ENCODE results near the gene HOXB9. TPM values are rescaled to one million over a fixed set of nuclear protein-coding genes. Genes with fewer than 3 reads are reported as not detected.
A peak's percentile ranks its signal among the peaks of the same experiment; 100 is the strongest.

HOXB9 gene
- total and polyA plus RNA-seq, 10 of the 15 experiments (the other 5 are each of a cell fraction or from before 2014, with no cell fraction given) = 0.01 to 0.49 (median 0.09) TPM; not detected in 5

DNA sequence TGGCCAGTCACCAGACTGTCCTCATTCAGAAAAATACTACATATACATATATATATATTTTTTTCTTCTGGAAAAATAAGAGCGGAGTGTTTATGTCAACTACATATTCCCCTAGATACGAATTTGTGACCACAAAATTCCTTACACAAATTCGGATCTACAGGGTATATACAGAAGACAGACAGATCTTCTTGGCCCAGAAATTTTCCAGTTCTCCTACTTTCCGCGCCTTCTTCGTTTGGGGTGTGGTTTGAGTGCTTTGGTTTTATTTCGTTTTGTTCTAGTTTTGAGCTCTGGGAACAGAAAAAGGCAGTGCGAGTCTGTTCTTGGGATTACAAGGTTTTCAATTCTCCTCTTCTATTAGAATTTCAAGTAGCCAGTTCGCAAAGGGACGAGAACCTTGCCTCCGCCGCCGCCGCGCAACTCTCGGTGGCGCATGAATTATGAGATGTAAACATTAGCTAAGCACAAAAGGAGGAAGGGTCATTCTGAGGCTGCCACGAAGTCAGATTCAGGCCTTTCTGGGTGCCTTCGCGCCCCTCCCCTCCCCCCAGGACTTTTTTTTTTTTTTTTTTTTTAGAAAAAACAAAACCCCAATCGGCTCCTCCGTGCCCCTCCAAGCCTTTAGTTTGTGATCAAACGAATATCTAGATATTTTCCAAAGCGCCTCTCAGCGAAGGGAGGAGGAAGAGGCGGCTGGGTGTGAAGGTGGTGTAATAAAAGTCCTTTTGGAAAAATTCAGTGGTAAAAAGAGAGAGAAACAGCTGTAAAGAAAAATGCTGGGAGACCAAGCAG is 46.2 kb downstream of the HOXB9 start:
- in situ Hi-C loops (cut with MboI) = no loop called here
- Histone ChIP-seq H3K4me1 (ENCODE audit: control insufficient read depth, insufficient read depth, low read length) (peaks cover 23% of the 10 kb centered on the region), H4K20me1 (ENCODE audit: control insufficient read depth, insufficient read depth) (no peaks in the 10 kb centered on the region), H3K4me3 (peak overlapping the region; percentile 32; the same call in 1 of the 2 replicates), H3K79me2 (ENCODE audit: control insufficient read depth, insufficient read depth, low read length) (peaks cover 7% of the 10 kb centered on the region), H3K9me3 (replicated peaks; ENCODE audit: control insufficient read depth, insufficient read depth, low read length) (no peaks in the 10 kb centered on the region), H3K36me3 (ENCODE audit: control insufficient read depth in 2 of 2, insufficient read depth in 2 of 2, low read length in 1 of 2) (no peaks in the 10 kb centered on the region), H2AFZ (ENCODE audit: control insufficient read depth, low read depth, low read length) (no peak overlapping the region), H3K27ac (ENCODE audit: control insufficient read depth, insufficient read depth) (no peak overlapping the region), H3K4me2 (ENCODE audit: control insufficient read depth, insufficient read depth) (no peak overlapping the region), H3K9ac (ENCODE audit: control insufficient read depth, insufficient read depth, low read length) (no peak overlapping the region), H3K27me3 (replicated peaks in 1 of 2; ENCODE audit: control insufficient read depth in 2 of 2, insufficient read depth in 2 of 2, low read length in 1 of 2) (no peaks in the 10 kb centered on the region)
- BruUV-seq (replicated peaks) = no TSS peak
- intact Hi-C loops (cut with micrococcal nuclease; ENCODE audit: unreplicated experiment) = no loop called here
- ChIA-PET RAD21 (ENCODE audit: unreplicated experiment) (interaction anchor here (0.6 to 1.2 kb wide), 2 partner anchors 83 to 243 kb away, joined by 3 read pairs; no protein-coding TSS in a partner anchor), POLR2A (interaction anchor here (0.6 to 0.7 kb wide), 3 partner anchors 98 to 485 kb away, joined by 3 to 5 read pairs (median 3); no protein-coding TSS in a partner anchor), SMC1A (ENCODE audit: uncharacterized antibody, unreplicated experiment) (interaction anchor here (0.6 to 1.1 kb wide), 4 partner anchors 69 to 635 kb away, joined by 3 to 8 read pairs (median 4); no protein-coding TSS in a partner anchor), CTCF (interaction anchor here (0.8 to 1.3 kb wide), 2 partner anchors 87 to 318 kb away, joined by 3 read pairs; no protein-coding TSS in a partner anchor)
- TF ChIP-seq ETV6 (conservative IDR thresholded peaks at IDR 0.05 in 1 of 2, IDR thresholded peaks at IDR 0.05 in 1 of 2; ENCODE audit: borderline replicate concordance in 1 of 2, low read depth in 1 of 2) (no peak), ZBTB40 (IDR thresholded peaks at IDR 0.05; ENCODE audit: borderline replicate concordance) (no peak), ZNF384 (IDR thresholded peaks at IDR 0.05; ENCODE audit: borderline replicate concordance, low read depth, low read length) (peak; percentile 52; the same call in 1 of the 2 replicates)
- TF ChIP-seq, protein P1, sequence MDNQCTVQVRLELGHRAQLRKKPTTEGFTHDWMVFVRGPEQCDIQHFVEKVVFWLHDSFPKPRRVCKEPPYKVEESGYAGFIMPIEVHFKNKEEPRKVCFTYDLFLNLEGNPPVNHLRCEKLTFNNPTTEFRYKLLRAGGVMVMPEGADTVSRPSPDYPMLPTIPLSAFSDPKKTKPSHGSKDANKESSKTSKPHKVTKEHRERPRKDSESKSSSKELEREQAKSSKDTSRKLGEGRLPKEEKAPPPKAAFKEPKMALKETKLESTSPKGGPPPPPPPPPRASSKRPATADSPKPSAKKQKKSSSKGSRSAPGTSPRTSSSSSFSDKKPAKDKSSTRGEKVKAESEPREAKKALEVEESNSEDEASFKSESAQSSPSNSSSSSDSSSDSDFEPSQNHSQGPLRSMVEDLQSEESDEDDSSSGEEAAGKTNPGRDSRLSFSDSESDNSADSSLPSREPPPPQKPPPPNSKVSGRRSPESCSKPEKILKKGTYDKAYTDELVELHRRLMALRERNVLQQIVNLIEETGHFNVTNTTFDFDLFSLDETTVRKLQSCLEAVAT (IDR thresholded peaks at IDR 0.05) = peak; percentile 39; the same call in 1 of the 2 replicates
- 64% methylated on average over 26 of the region's 26 CpGs for WGBS (ENCODE audit: insufficient coverage, insufficient replicate concordance, low lambda C conversion rate, missing lambda C conversion rate)
- FAIRE-seq (no peak), DNase-seq (ENCODE audit: low read depth, low spot score) (no peak), ATAC-seq (no peak)
